Measurements from ENCODE around the gene EDN2. TPM values are rescaled to one million over a fixed set of nuclear protein-coding genes. Genes with fewer than 3 reads are reported as not detected.

The EDN2 gene
- total RNA-seq, 1 donor = not detected

DNA sequence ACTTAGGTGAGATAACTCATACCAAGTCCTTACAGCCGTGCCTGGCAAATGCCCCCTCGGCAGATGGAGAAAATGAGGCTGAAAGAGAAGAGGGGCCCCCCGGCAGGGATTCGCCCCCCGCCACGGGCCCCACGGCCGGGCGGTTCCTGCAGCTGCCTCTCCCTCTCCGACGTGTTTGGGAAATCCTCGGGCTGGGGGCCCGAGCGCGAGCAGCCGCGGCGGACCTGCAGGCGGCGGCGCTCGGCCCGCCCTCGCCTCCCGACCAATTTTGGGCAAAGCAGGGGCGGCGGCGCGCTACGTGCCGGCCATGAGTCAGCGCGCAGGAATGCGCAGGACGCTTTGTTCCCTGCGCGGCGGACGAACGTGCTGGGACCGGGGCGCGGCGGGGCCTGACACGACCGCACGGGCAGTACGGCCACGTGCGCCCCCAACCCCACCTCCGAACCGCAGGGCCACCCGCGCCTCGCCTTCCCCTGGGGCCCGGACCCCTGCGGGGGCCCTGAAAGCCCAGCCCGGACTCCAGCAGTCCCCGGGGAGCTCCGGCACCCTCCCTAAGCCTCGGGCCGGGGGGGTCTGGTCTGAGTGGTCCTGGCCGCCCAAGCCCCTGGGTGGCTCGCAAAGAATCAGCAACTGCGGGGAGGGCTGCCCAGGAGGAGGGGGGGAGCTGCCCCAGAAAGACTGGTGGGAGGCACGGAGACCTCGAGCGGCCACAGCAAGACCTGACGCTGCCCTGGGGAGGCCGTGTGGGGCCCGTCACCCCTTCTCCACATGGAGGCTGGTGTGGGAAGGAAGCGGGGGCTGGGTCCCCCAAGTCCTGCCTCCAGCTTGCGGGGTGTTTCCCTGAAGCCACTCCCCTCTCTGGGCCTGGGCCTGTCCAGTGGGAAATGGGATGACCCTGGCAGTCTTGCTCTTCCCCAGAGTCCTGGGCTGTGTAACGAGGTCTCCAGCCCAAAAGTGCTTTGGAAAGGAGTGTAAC lies 11.9 kb upstream of the EDN2 start:
- DNase-seq (ENCODE audit: low read depth) = peak; percentile 81
- H3K4me3 ChIP-seq (ENCODE audit: low read depth, low read length) = peak overlapping the region; percentile 51
- TF ChIP-seq, protein P1, sequence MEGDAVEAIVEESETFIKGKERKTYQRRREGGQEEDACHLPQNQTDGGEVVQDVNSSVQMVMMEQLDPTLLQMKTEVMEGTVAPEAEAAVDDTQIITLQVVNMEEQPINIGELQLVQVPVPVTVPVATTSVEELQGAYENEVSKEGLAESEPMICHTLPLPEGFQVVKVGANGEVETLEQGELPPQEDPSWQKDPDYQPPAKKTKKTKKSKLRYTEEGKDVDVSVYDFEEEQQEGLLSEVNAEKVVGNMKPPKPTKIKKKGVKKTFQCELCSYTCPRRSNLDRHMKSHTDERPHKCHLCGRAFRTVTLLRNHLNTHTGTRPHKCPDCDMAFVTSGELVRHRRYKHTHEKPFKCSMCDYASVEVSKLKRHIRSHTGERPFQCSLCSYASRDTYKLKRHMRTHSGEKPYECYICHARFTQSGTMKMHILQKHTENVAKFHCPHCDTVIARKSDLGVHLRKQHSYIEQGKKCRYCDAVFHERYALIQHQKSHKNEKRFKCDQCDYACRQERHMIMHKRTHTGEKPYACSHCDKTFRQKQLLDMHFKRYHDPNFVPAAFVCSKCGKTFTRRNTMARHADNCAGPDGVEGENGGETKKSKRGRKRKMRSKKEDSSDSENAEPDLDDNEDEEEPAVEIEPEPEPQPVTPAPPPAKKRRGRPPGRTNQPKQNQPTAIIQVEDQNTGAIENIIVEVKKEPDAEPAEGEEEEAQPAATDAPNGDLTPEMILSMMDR (IDR thresholded peaks at IDR 0.05; ENCODE audit: insufficient read depth, low read length) = no peak

DNA sequence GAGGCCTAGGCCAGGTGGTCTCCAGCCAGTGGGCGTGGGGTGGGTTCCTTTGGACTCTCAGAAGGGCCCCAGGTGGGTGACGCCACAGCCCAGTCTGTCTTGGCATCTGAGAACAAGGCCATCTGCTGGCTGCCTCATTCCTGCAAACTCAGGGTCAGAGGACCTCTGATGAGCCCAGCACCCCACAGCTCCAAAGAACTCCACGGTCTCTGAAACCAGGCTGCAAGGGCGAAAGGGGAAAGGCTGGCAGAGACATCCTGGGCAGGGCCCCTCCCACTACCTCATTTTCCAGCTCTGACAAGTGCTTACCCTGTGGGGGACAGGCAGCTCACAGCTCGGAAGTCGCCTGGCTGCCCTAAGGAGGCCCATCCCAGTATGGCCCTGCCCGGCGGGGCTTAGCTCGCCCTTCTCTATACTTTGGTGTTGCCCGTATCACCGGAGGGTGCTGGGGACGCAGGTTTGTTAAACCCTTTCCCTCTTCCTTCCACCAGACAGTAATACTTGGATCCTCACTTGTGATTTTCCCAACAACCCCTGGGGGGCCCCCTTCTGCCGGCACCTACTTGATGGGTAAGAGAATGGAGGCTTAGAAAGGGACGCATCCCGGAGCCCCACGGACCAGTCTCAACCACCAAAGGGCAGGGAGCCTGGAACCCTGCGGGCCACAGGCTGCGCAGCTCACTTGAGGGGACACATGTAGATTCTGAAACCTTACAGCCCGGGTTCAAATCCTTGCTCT lies 10.9 kb upstream of the EDN2 start:
- TF ChIP-seq, protein P1 (IDR thresholded peaks at IDR 0.05; ENCODE audit: insufficient read depth, low read length) = peak; percentile 9
- DNase-seq (ENCODE audit: low read depth) = no peak
- no peak overlapping the region for H3K4me3 ChIP-seq (ENCODE audit: low read depth, low read length)

DNA sequence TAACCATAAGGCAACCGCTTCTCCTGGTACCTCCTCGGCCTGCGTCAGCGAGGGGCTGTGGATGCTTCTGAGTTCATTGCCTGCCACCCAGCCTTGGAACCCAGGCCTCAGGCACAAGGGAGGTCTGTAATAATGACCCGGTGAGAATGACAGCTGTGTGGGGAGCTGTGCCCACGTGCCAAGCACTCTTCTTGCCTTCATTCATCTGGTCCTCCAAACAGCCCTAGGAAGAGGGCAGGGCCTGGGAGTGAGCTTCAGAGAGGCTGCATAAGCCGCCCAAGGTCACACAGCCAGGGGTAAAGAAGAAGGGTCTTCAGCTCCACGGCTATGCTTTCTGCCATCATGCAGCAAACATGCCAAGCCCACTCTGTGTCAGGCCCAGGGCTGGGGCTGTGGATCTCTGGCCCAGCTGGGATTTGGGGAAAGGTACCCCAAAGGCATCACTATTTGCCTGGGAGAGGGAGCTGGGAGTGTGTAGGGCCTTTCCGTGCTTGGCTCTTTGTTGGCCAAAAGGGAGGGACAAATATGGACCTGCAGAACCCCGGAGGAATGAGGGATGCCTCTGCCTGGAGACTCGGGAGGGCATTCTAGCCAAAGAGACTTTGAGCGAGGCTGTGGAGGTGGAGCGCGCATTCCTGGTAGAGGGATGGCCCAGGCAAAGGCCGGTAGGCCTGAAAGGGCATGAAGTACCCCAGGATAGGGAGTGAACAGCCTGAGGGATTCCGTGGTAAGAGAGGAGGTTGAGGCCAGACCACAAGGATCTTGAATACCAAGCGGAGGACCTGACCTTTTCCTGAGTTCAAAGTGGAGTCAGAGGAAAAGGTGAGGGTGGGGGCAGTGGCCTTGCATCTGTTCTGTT lies 10.1 kb upstream of the EDN2 start:
- no peak for DNase-seq (ENCODE audit: low read depth)
- no peak overlapping the region for H3K4me3 ChIP-seq (ENCODE audit: low read depth, low read length)
- TF ChIP-seq, protein P1 (IDR thresholded peaks at IDR 0.05; ENCODE audit: insufficient read depth, low read length) = no peak

DNA sequence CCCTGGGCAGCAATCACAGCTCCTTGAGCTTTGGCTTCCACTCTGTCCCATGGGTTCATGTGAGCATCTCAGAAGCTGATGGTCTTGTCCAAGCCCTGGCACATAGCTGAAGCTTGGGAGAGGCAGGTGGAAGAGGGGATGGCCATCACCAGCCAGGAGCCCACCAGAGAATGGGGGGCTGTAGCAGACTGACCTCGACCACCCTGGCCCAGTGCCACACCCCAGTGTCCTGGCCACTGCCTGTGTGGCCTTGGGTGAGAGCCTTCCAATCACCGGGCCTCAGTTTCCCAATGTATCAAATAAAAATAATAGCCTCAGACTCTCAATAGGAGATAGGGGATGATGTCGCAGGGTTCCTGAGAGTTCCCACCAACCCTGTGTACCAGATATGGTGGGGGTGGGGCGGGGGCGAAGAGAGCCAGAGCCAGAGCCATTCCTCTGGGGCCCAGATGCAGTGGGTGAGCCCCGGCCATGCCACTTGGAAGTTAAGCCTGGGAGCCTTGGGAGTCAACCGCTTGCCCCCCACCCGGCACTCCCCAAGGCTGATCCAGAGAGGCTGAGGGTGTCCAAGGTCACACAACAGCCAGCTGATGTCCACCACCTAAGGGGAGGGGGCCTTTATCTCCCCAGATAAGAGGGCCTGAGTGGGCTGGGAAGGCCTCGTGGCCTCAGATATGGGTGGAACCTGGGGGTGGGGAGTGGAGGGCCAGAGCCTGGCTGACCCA lies 9.3 kb upstream of the EDN2 start:
- no peak for DNase-seq (ENCODE audit: low read depth)
- TF ChIP-seq, protein P1 (IDR thresholded peaks at IDR 0.05; ENCODE audit: insufficient read depth, low read length) = no peak
- H3K4me3 ChIP-seq (ENCODE audit: low read depth, low read length) = no peak overlapping the region

DNA sequence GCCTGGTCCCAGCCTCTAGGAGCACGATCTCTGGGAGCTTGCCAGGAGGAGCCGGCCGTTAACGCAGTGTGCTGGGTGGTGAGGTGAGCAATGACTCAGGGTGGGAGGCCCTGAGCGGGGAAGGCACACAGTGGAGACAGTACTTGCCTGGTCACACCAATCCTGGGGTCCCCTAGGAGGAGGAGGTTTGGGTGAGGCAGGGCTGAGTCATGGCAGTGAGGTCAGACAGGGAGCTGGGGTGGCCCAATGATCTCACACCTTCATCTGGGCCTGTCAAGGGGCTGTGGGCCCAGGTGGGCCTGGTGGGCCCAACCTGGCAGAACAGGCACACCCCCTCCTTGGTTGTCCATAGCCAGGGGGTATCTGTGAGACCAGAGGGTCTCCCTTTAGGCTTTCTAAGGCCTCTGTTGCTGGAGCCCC lies 8.6 kb upstream of the EDN2 start:
- TF ChIP-seq, protein P1 (IDR thresholded peaks at IDR 0.05; ENCODE audit: insufficient read depth, low read length) = no peak
- peak; percentile 79 for DNase-seq (ENCODE audit: low read depth)
- H3K4me3 ChIP-seq (ENCODE audit: low read depth, low read length) = no peak overlapping the region

Data from fibroblast of the aortic adventitia (primary cell).